Esophagus muscularis mucosa (tissue), 4 donors: ENCODE results near the gene DISP2. TPM values are rescaled to one million over a fixed set of nuclear protein-coding genes. Genes with fewer than 3 reads are reported as not detected.

Experiments used
- DNase-seq: peaks from one replicate; pipeline ENCODE4 v3.0.0-alpha.2; 2017; ENCODE audit errors: extremely low spot score
- H3K27ac ChIP-seq, 4 donors: fragments of 200-600 bp; sonication (generic); replicated peaks in 1 of 4; 1 replicate in 3 of 4; 2 replicates in 1 of 4; pipeline ENCODE4 v1.5.1; 2016 to 2019; ENCODE audit warnings: mild to moderate bottlenecking in 1 of 4
- H3K27me3 ChIP-seq, 4 donors: fragments of 200-600 bp; sonication (generic); one replicate each; pipeline versions ENCODE4 v1.5.1 to v1.6.0; 2016 to 2019
- H3K36me3 ChIP-seq, 4 donors: fragments of 200-600 bp; sonication (generic); one replicate each; pipeline ENCODE4 v1.5.1; 2016 to 2019
- H3K4me1 ChIP-seq, 4 donors: fragments of 200-600 bp; sonication (generic); one replicate each; pipeline ENCODE4 v1.5.1; 2016 to 2019
- H3K4me3 ChIP-seq, 4 donors: fragments of 200-600 bp; sonication (generic); 1 replicate in 2 of 4; 2 replicates in 2 of 4; pipeline ENCODE4 v1.5.1; 2016 to 2019; ENCODE audit warnings: mild to moderate bottlenecking in 4 of 4, moderate library complexity in 1 of 4
- H3K9me3 ChIP-seq, 4 donors: fragments of 200-600 bp; sonication (generic); 1 replicate in 3 of 4; 2 replicates in 1 of 4; pipeline ENCODE4 v1.5.1; 2016 to 2019
- CTCF ChIP-seq, 3 experiments: fragments of 200-600 bp in 2 of 3; fragments of 450-650 bp in 1 of 3; sonication (generic) in 2 of 3; IDR thresholded peaks; one replicate each; pipeline ENCODE4 v1.5.1; 2017 to 2019; ENCODE audit warnings: antibody characterized with exemption in 3 of 3, mild to moderate bottlenecking in 2 of 3, moderate library complexity in 1 of 3
- EP300 ChIP-seq: sonication (generic); formaldehyde crosslinking; IDR thresholded peaks from one replicate; pipeline ENCODE4 v1.6.1; 2017; ENCODE audit warnings: antibody characterized with exemption
- POLR2A ChIP-seq: fragments of 450-650 bp; IDR thresholded peaks from one replicate; pipeline ENCODE4 v1.6.1; 2017; ENCODE audit warnings: antibody characterized with exemption, moderate library complexity, mild to moderate bottlenecking, low read depth
- POLR2AphosphoS5 ChIP-seq, 2 donors: sonication (generic); formaldehyde crosslinking; IDR thresholded peaks; one replicate each; pipeline ENCODE4 v1.6.1; 2017; ENCODE audit warnings: antibody characterized with exemption in 2 of 2
- WGBS: methylation state at CpG from one replicate; pipeline ENCODE4 v1.1.5; 2018; 5-methylcytosine and 5-hydroxymethylcytosine counted together
- intact Hi-C: fragments of 100-400 bp; cut with DNase I; formaldehyde crosslinking; loops from one replicate; pipeline ENCODE4 v1.15.1; 2023
- total RNA-seq, 4 donors: library from RNA; depleted of rRNA; stranded (reverse); fragments of >200 nt; gene quantifications; one replicate each; pipeline versions ENCODE4 v1.1.0 to v1.2.1, GENCODE V29; 2016

Gene DISP2
- total RNA-seq, 4 donors from 2014 or later, result 0.13 to 0.42 (median 0.26) TPM

GRCh38 chr15:40330368-40330836, 27.6 kb upstream of the DISP2 start:
- intact Hi-C loops, result no loop called here
- H3K4me3 ChIP-seq, result no peak overlapping the region
- H3K27ac ChIP-seq, result peak overlapping the region; percentile 96 to 98 (median 98)
- H3K36me3 ChIP-seq, result peaks cover 1 to 12% (median 6%) of the 10 kb centered on the region in 4 donors
- no peaks in the 10 kb centered on the region for H3K27me3 ChIP-seq
- peak in 1 of 3 experiments; percentile 12 for TF ChIP-seq CTCF (IDR thresholded peaks at IDR 0.05)
- TF ChIP-seq POLR2A, result no peak
- TF ChIP-seq POLR2AphosphoS5 (IDR thresholded peaks at IDR 0.05), result peak; percentile 93 to 95
- peak; percentile 93 for TF ChIP-seq EP300
- 32% methylated on average over 5 of the region's 5 CpGs for WGBS
- H3K4me1 ChIP-seq, result peaks cover 89 to 100% (median 99%) of the 10 kb centered on the region in 4 donors
- DNase-seq, result no peak
- no peaks in the 10 kb centered on the region for H3K9me3 ChIP-seq

GRCh38 chr15:40331026-40331425, 27.0 kb upstream of the DISP2 start:
- intact Hi-C loops, result no loop called here
- no peak for TF ChIP-seq EP300
- WGBS, result 89% methylated on average over 7 of the region's 7 CpGs
- Histone ChIP-seq H3K4me3 (no peak overlapping the region), H3K4me1 (peaks cover 87 to 100% (median 99%) of the 10 kb centered on the region in 4 donors), H3K36me3 (peaks cover 7 to 18% (median 12%) of the 10 kb centered on the region in 4 donors), H3K9me3 (no peaks in the 10 kb centered on the region), H3K27ac (peak overlapping the region; percentile 96 to 98 (median 98)), H3K27me3 (no peaks in the 10 kb centered on the region)
- no peak for DNase-seq

- TF ChIP-seq EP300, result no peak
- TF ChIP-seq CTCF (IDR thresholded peaks at IDR 0.05), result no peak
- no peak for TF ChIP-seq POLR2A
- TF ChIP-seq POLR2AphosphoS5 (IDR thresholded peaks at IDR 0.05), result peak in 1 of 2 donors; percentile 31
- no peak for DNase-seq
- peak overlapping the region; percentile 96 to 98 (median 98) for H3K27ac ChIP-seq
- 97% methylated on average over 3 of the region's 7 CpGs for WGBS
- intact Hi-C loops, result no loop called here
- H3K4me1 ChIP-seq, result peaks cover 87 to 100% (median 99%) of the 10 kb centered on the region in 4 donors
- no peak overlapping the region for H3K4me3 ChIP-seq
- no peaks in the 10 kb centered on the region for H3K9me3 ChIP-seq
- H3K36me3 ChIP-seq, result peaks cover 8 to 23% (median 18%) of the 10 kb centered on the region in 4 donors
- H3K27me3 ChIP-seq, result no peaks in the 10 kb centered on the region
Measured at GRCh38 chr15:40331637-40332036, 26.4 kb upstream of the DISP2 start.

- Histone ChIP-seq H3K9me3 (no peaks in the 10 kb centered on the region), H3K36me3 (peaks cover 8 to 26% (median 24%) of the 10 kb centered on the region in 4 donors), H3K4me3 (no peak overlapping the region), H3K4me1 (peaks cover 85 to 100% (median 99%) of the 10 kb centered on the region in 4 donors), H3K27me3 (no peaks in the 10 kb centered on the region), H3K27ac (peak overlapping the region; percentile 96 to 98 (median 98))
- WGBS, result 73% methylated on average over 8 of the region's 8 CpGs
- no peak for DNase-seq
- TF ChIP-seq POLR2A (no peak), EP300 (no peak), CTCF (IDR thresholded peaks at IDR 0.05) (no peak), POLR2AphosphoS5 (IDR thresholded peaks at IDR 0.05) (no peak)
- intact Hi-C loops, result no loop called here
Measured at GRCh38 chr15:40332113-40332781, 25.8 kb upstream of the DISP2 start.

- WGBS, result 10% methylated on average over 9 of the region's 12 CpGs
- peak; percentile 95 for DNase-seq
- Histone ChIP-seq H3K4me1 (peaks cover 85 to 100% (median 99%) of the 10 kb centered on the region in 4 donors), H3K27me3 (no peaks in the 10 kb centered on the region), H3K27ac (peak overlapping the region; percentile 96 to 98 (median 98)), H3K36me3 (peaks cover 8 to 36% (median 26%) of the 10 kb centered on the region in 4 donors), H3K4me3 (peak overlapping the region in 1 of 4 donors; percentile 21), H3K9me3 (no peaks in the 10 kb centered on the region)
- intact Hi-C loops, result no loop called here
- TF ChIP-seq CTCF (IDR thresholded peaks at IDR 0.05), result no peak
- TF ChIP-seq EP300, result no peak
- TF ChIP-seq POLR2A, result no peak
- TF ChIP-seq POLR2AphosphoS5 (IDR thresholded peaks at IDR 0.05), result peak; percentile 46 to 62
Measured at GRCh38 chr15:40333922-40334492, 24.0 kb upstream of the DISP2 start.
